GM18502 (cell line): ENCODE data around the gene TMEM169.
"Not testable (repeated sequence)": the region's sequence is repeated elsewhere in the genome, so short reads cannot be mapped to it uniquely, and the experiment has no call there.

Experiments used
- ATAC-seq: cut with Tn5 transposase; IDR thresholded peaks from one replicate; pipeline ENCODE4 v1.9.1; 2021; ENCODE audit warnings: mild to moderate bottlenecking; ENCODE audit not compliant: unreplicated experiment, poor library complexity

The TMEM169 gene

DNA sequence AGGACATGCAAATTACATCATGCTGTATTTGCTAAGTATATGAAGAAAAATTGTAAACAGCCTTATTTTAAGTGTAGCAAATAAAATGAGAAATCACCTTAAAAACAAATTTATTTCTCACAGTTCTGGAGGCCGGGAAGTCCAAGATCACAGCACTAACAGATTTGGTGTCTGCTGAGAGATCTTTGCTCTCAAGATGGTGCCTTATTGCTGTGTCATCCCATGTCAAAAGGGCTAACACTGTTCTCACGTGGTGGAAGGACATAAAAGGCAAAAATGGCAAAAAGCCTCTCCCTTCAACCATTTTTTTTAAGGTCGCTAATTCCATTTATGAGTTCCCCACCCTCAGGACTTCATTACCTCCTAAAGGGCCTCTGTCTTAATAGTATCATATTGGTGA lies 39.5 kb downstream of the TMEM169 start:
- no peak for ATAC-seq

GRCh38 chr2:216126943-216127342 lies 45.2 kb downstream of the TMEM169 start:
- ATAC-seq: no peak

DNA sequence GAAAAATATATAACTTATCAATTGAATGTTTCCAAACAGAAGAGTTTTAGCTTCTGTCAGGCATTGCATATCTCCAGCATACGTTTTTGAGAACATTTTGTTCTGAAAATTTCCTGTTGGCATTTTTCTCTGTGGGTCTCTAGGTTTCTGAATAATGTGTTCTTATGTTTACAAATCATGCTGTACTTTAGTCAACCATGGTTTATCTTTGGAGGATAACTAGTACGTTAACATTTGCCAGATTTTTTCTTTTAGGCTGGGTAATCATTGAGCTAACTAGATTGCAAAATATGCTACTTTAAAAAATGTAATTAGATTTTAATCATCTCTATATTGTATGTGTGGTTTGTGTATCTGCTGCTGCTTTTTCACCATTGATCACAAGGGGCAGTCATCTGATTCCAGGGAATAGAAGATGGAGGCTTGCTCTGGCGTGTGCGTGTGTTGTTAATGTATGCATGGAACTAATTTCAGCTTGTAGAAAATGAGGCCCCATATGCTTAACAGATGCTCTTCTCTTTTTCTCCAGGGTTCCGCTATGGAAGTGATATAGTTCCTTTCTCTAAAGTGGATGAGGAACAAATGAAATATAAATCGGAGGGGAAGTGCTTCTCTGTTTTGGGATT lies 48.7 kb downstream of the TMEM169 start:
- ATAC-seq: no peak

DNA sequence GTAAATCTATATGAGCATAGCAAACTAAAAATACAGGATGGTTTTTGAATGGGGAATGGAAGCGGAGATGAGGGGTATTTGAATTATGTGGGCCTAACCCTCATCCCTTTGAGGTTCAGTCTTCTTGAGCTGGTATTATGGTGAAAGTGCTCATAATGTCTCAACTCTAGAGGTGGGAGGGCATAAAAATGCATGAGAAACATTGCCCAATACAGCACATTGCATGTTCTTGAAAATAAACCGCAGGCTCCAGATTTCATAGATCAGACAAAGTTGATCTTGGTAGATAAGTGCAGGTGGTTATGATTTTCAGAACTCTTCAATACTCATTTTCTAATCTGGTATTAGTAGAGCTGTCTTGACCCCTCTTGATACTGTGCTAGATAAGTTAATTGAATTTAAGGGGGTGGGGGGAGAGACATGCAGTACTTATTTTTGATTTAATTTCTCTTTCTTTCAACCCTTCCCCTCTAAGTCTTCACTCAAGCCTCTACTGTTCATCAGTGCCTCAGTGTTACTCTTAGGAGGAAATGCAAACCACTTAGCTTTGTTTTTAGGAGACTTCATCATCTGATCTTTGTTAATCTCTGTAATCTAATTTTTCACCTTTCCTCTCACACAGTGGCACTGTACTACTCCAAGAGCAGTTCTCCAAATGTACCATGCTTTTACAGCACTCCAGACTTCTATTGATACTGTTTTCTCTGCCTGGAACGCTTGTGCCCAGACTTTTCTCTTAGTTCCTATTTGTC lies 49.6 kb downstream of the TMEM169 start:
- no peak for ATAC-seq

- ATAC-seq: no peak
Observed at GRCh38 chr2:216132585-216132984, 50.9 kb downstream of the TMEM169 start.

- no peak for ATAC-seq
Observed at GRCh38 chr2:216133397-216133796, 51.7 kb downstream of the TMEM169 start.

GRCh38 chr2:216134958-216135541 lies 53.3 kb downstream of the TMEM169 start:
- ATAC-seq: no peak

DNA sequence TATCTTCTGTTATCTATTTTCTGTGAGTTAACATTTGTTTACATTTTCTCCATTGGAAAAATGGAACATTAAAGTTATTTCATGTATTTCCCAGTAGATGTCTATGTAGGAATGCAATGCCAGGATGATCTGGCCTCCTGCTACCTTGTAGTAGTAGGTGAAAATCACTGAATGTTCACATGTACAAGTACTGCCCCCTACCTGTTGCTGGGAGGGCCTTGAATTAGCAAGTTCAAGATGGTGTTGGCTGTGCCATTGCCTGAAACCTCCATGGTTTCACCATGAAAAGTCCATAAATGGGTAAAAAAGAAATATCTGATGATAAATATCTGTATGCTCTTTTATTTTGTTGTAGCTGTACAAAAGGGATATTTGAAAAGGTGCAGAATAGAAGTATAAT lies 58.2 kb downstream of the TMEM169 start:
- no peak for ATAC-seq

- not testable (repeated sequence) for ATAC-seq
Observed at GRCh38 chr2:216141516-216141915, 59.8 kb downstream of the TMEM169 start.

DNA sequence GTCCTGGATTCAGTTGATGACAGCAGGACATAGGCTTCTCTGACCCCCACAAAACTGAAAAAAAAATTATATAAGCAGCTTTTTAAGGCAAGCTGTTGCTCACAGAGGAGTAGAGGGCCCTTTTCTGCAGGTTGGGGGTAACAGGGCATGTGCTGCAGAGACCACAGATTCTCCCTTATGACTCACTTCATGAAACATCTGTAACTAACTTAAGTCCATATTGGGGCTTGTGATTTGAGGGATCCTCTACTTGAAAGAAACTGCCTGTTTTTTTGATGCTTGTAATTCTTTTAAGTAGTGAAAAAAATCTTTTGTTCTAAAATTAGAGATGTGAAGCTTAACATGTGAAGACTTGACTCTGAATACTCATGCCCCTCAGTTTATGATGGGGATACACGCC lies 60.8 kb downstream of the TMEM169 start:
- peak; percentile 99 for ATAC-seq

- no peak for ATAC-seq
Observed at GRCh38 chr2:216144372-216144771, 62.7 kb downstream of the TMEM169 start.

GRCh38 chr2:216144857-216145256 lies 63.1 kb downstream of the TMEM169 start:
- no peak for ATAC-seq

- no peak for ATAC-seq
Observed at GRCh38 chr2:216146573-216146972, 64.9 kb downstream of the TMEM169 start.

DNA sequence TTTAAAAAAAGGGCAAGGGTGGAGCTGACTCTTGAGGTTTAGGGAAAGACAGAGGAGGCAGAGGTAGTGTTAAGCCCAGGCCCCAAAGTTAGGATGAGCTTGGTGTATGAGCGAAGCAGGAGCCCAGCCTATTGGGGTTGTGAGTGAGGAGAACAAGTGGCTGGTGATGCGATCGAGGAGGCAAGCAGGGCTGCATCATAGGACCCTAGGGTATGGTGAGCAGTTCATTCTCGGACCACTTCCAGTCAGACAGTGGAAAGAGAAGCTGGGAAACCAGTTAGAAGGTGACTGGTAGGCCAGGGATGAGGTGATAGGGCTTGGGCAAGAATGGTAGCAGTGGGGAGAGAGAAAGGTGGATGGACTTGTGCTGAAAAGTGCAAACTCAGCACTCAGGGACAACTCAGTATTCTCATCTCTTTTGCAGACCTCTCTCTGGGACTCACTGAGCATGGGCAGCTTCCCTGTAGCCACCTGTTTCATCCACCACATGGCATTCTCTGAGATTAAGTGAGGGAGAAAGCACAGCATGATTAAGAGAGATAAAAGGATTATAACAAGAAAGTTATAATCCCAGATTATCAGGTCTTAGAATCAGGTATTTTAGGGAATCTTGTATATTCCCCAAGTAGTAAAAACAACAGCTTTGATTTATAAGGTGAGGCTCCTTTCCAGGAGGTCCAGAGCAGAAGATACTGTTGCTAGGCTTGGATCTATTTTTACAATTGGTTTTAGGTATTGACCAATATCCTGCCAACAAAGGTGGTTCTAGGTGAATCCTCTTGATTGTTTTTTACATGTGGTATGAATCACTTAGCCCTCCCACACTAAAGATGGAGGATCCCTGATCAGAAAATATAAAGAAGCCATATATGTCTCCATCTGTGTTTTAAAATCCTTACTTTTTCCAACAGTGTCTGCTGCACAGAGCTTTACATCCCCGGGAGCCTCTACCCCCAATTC lies 65.7 kb downstream of the TMEM169 start:
- ATAC-seq: no peak

DNA sequence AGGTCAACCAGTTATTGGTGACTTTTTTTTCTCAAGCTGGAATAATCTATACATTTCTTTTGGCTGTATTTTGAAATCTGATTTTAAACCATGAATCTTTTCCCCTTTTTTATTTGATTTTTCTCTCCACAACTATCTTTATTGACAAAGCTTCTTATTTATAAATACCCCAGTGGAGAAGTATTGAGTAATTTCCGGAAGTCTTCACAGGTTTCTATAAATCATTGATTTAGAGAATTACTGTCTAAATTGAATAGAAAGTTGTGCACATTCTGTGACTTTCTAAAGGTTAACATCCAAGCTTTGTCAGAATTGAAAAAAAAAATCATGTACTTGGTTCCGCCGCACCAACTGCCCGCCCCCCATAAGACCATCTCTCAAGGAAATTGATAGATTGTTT lies 67.3 kb downstream of the TMEM169 start:
- no peak for ATAC-seq

- ATAC-seq: no peak
Observed at GRCh38 chr2:216149741-216150140, 68.0 kb downstream of the TMEM169 start.

GRCh38 chr2:216151313-216152025 lies 69.8 kb downstream of the TMEM169 start:
- ATAC-seq: no peak
